Right atrium auricular region (tissue), 2 donors: ENCODE measurements around the gene GABBR2. TPM values are rescaled to one million over a fixed set of nuclear protein-coding genes. Genes with fewer than 3 reads are reported as not detected.

Source experiments
- DNase-seq: peaks from one replicate; pipeline ENCODE4 v3.0.0-alpha.2; 2019; ENCODE audit warnings: low spot score
- H3K27ac ChIP-seq, 2 donors: fragments of 200-600 bp; sonication (generic); 1 replicate in 1 of 2; 2 replicates in 1 of 2; pipeline ENCODE4 v1.5.1; 2016 to 2019
- H3K27me3 ChIP-seq, 2 donors: fragments of 200-600 bp; sonication (generic); one replicate each; pipeline versions ENCODE4 v1.5.1 to v1.6.0; 2017 to 2019
- H3K36me3 ChIP-seq: fragments of 200-600 bp; sonication (generic); one replicate; pipeline ENCODE4 v1.5.1; 2016
- H3K4me1 ChIP-seq, 2 donors: fragments of 200-600 bp; sonication (generic); one replicate each; pipeline versions ENCODE4 v1.5.1 to v1.6.0; 2017 to 2019
- H3K4me3 ChIP-seq, 2 donors: fragments of 200-600 bp; sonication (generic); 1 replicate in 1 of 2; 2 replicates in 1 of 2; pipeline ENCODE4 v1.5.1; 2017 to 2019; ENCODE audit warnings: mild to moderate bottlenecking in 1 of 2, moderate library complexity in 1 of 2
- H3K9me3 ChIP-seq, 2 donors: fragments of 200-600 bp; sonication (generic); one replicate each; pipeline ENCODE4 v1.5.1; 2019
- CTCF ChIP-seq, 2 donors: fragments of 200-600 bp; sonication (generic); IDR thresholded peaks; one replicate each; pipeline ENCODE4 v1.5.1; 2019; ENCODE audit warnings: antibody characterized with exemption in 2 of 2
- total RNA-seq, 2 donors: library from RNA; depleted of rRNA; stranded (reverse); fragments of >200 nt; gene quantifications; one replicate each; pipeline ENCODE4 v1.1.0, GENCODE V29; 2016

The GABBR2 gene
- total RNA-seq, 2 donors from 2014 or later: 0.22 TPM; not detected in 1

GRCh38 chr9:98652741-98653140, 56.0 kb downstream of the GABBR2 start:
- no peak for TF ChIP-seq CTCF (IDR thresholded peaks at IDR 0.05)
- Histone ChIP-seq H3K27ac (no peak overlapping the region), H3K4me1 (no peaks in the 10 kb centered on the region), H3K9me3 (no peaks in the 10 kb centered on the region), H3K36me3 (no peaks in the 10 kb centered on the region), H3K27me3 (no peaks in the 10 kb centered on the region), H3K4me3 (no peak overlapping the region)
- no peak for DNase-seq

- no peak for TF ChIP-seq CTCF (IDR thresholded peaks at IDR 0.05)
- H3K9me3 ChIP-seq: no peaks in the 10 kb centered on the region
- H3K27ac ChIP-seq: no peak overlapping the region
- no peaks in the 10 kb centered on the region for H3K36me3 ChIP-seq
- H3K4me3 ChIP-seq: no peak overlapping the region
- no peaks in the 10 kb centered on the region for H3K27me3 ChIP-seq
- no peaks in the 10 kb centered on the region for H3K4me1 ChIP-seq
- DNase-seq: no peak
These were observed 56.4 kb downstream of the GABBR2 start for GRCh38 chr9:98652302-98652701.

GRCh38 chr9:98647236-98647635, 61.5 kb downstream of the GABBR2 start:
- no peaks in the 10 kb centered on the region for H3K9me3 ChIP-seq
- H3K4me3 ChIP-seq: no peak overlapping the region
- no peaks in the 10 kb centered on the region for H3K4me1 ChIP-seq
- no peaks in the 10 kb centered on the region for H3K27me3 ChIP-seq
- no peak for DNase-seq
- no peak for TF ChIP-seq CTCF (IDR thresholded peaks at IDR 0.05)
- no peaks in the 10 kb centered on the region for H3K36me3 ChIP-seq
- no peak overlapping the region for H3K27ac ChIP-seq

GRCh38 chr9:98644011-98644410, 64.7 kb downstream of the GABBR2 start:
- Histone ChIP-seq H3K4me3 (no peak overlapping the region), H3K4me1 (no peaks in the 10 kb centered on the region), H3K27ac (no peak overlapping the region), H3K9me3 (no peaks in the 10 kb centered on the region), H3K27me3 (no peaks in the 10 kb centered on the region), H3K36me3 (no peaks in the 10 kb centered on the region)
- no peak for DNase-seq
- TF ChIP-seq CTCF (IDR thresholded peaks at IDR 0.05): no peak

- no peak for TF ChIP-seq CTCF (IDR thresholded peaks at IDR 0.05)
These were observed 65.9 kb downstream of the GABBR2 start for GRCh38 chr9:98642661-98643312.

GRCh38 chr9:98641695-98642094, 67.0 kb downstream of the GABBR2 start:
- no peaks in the 10 kb centered on the region for H3K27me3 ChIP-seq
- no peak overlapping the region for H3K27ac ChIP-seq
- no peak for DNase-seq
- no peak overlapping the region for H3K4me3 ChIP-seq
- H3K9me3 ChIP-seq: no peaks in the 10 kb centered on the region
- no peak for TF ChIP-seq CTCF (IDR thresholded peaks at IDR 0.05)
- H3K4me1 ChIP-seq: no peaks in the 10 kb centered on the region
- no peaks in the 10 kb centered on the region for H3K36me3 ChIP-seq

More at GRCh38 chr9:98642661-98643312, 65.9 kb downstream of the GABBR2 start:
- DNase-seq: no peak
- Histone ChIP-seq H3K36me3 (no peaks in the 10 kb centered on the region), H3K27me3 (no peaks in the 10 kb centered on the region), H3K9me3 (no peaks in the 10 kb centered on the region), H3K4me1 (no peaks in the 10 kb centered on the region), H3K4me3 (no peak overlapping the region), H3K27ac (no peak overlapping the region)
